ENCODE measurements around the gene SNX20. TPM values are rescaled to one million over a fixed set of nuclear protein-coding genes. Genes with fewer than 3 reads are reported as not detected.
A peak's percentile ranks its signal among the peaks of the same experiment; 100 is the strongest.

Gene SNX20
- total and polyA plus RNA-seq, 2 experiments from 2014 or later, result not detected

- H3K4me1 Mint-ChIP-seq, result peaks cover 7% of the 10 kb centered on the region
- no peaks in the 10 kb centered on the region for H3K4me1 ChIP-seq (ENCODE audit: insufficient read depth)
- ATAC-seq, result no peak; the same call in 2 of the 3 replicates
Observed at GRCh38 chr16:50671644-50672260, 9.4 kb downstream of the SNX20 start.

GRCh38 chr16:50670476-50670875 lies 10.6 kb downstream of the SNX20 start:
- Mint-ChIP-seq H3K4me1 (peaks cover 10% of the 10 kb centered on the region), H3K36me3 (ENCODE audit: low read depth) (peaks cover 22% of the 10 kb centered on the region), H3K9me3 (peaks cover 30% of the 10 kb centered on the region), H3K27ac (no peak overlapping the region), H3K27me3 (ENCODE audit: insufficient read depth, low read depth, poor library complexity) (peaks cover 5% of the 10 kb centered on the region), H3K4me3 (no peak overlapping the region)
- Histone ChIP-seq H3K27me3 (ENCODE audit: insufficient read depth) (peaks cover 5% of the 10 kb centered on the region; the same call in 1 of the 2 replicates), H3K27ac (ENCODE audit: low read depth) (no peak overlapping the region), H3K79me2 (replicated peaks; ENCODE audit: insufficient read depth) (no peaks in the 10 kb centered on the region), H3K9me2 (ENCODE audit: insufficient read depth) (no peaks in the 10 kb centered on the region), H3K4me1 (ENCODE audit: insufficient read depth) (no peaks in the 10 kb centered on the region), H3K36me3 (ENCODE audit: insufficient read depth) (no peaks in the 10 kb centered on the region), H2AFZ (no peak overlapping the region), H3K4me2 (no peak overlapping the region), H3K4me3 (no peak overlapping the region), H4K20me1 (replicated peaks; ENCODE audit: insufficient read depth) (no peaks in the 10 kb centered on the region), H3F3A (replicated peaks; ENCODE audit: low read depth) (no peaks in the 10 kb centered on the region)
- no peak for ATAC-seq
- no peak for DNase-seq (ENCODE audit: low spot score)
- no peak for TF ChIP-seq POLR2AphosphoS5 (IDR thresholded peaks at IDR 0.05; ENCODE audit: low read depth)
- no peak for TF ChIP-seq EZH2phosphoT487 (IDR thresholded peaks at IDR 0.05; ENCODE audit: unreplicated experiment)
- no peak for TF ChIP-seq ZNF462 (CRISPR knock-in tag; IDR thresholded peaks at IDR 0.05)
- TF ChIP-seq CREB1 (CRISPR knock-in tag; IDR thresholded peaks at IDR 0.05; ENCODE audit: low read depth), result no peak
- no peak for TF ChIP-seq ZNF114 (CRISPR knock-in tag; IDR thresholded peaks at IDR 0.05)
- no peak for TF ChIP-seq ETS1 (IDR thresholded peaks at IDR 0.05)
- TF ChIP-seq EZH2 (IDR thresholded peaks at IDR 0.05; ENCODE audit: low read depth, unreplicated experiment), result no peak

More at GRCh38 chr16:50671644-50672260, 9.4 kb downstream of the SNX20 start:
- Histone ChIP-seq H3F3A (replicated peaks; ENCODE audit: low read depth) (no peaks in the 10 kb centered on the region), H3K4me2 (no peak overlapping the region), H3K4me3 (no peak overlapping the region), H2AFZ (no peak overlapping the region), H3K27me3 (ENCODE audit: insufficient read depth) (peaks cover 5% of the 10 kb centered on the region; the same call in 1 of the 2 replicates), H3K79me2 (replicated peaks; ENCODE audit: insufficient read depth) (no peaks in the 10 kb centered on the region), H4K20me1 (replicated peaks; ENCODE audit: insufficient read depth) (no peaks in the 10 kb centered on the region), H3K36me3 (ENCODE audit: insufficient read depth) (no peaks in the 10 kb centered on the region), H3K9me2 (ENCODE audit: insufficient read depth) (no peaks in the 10 kb centered on the region), H3K27ac (ENCODE audit: low read depth) (no peak overlapping the region)
- H3K9me3 Mint-ChIP-seq, result peaks cover 30% of the 10 kb centered on the region
- H3K4me3 Mint-ChIP-seq, result no peak overlapping the region
- H3K36me3 Mint-ChIP-seq (ENCODE audit: low read depth), result peaks cover 22% of the 10 kb centered on the region
- peak; percentile 64 for DNase-seq (ENCODE audit: low spot score)
- no peak overlapping the region for H3K27ac Mint-ChIP-seq
- TF ChIP-seq CTCF (conservative IDR thresholded peaks at IDR 0.05; ENCODE audit: low read depth in 2 of 2) (peak; percentile 83 to 89), STAT1 (IDR thresholded peaks at IDR 0.05; ENCODE audit: unreplicated experiment) (no peak), CREB1 (CRISPR knock-in tag; IDR thresholded peaks at IDR 0.05; ENCODE audit: low read depth) (no peak), NANOG (IDR thresholded peaks at IDR 0.05; ENCODE audit: borderline replicate concordance) (no peak), JUNB (IDR thresholded peaks at IDR 0.05; ENCODE audit: unreplicated experiment) (no peak)
- peaks cover 8% of the 10 kb centered on the region for H3K27me3 Mint-ChIP-seq (ENCODE audit: insufficient read depth, low read depth, poor library complexity)

Data from GM23338 (cell line).